GM12891 (cell line): ENCODE results near the gene GATAD1.

ENCODE experiments used
- DNase-seq: peaks from one replicate; pipeline ENCODE4 v3.0.0; 2011; ENCODE audit warnings: low spot score; ENCODE audit not compliant: insufficient read length
- FAIRE-seq: peaks from 2 replicates; lab custom pipeline; 2011; peaks lifted over from hg19 to GRCh38; lab: Jason Lieb, UNC
- PAX5 ChIP-seq: IDR thresholded peaks from 2 replicates; pipeline ENCODE4 v1.6.1; 2011; ENCODE audit warnings: low read length, moderate library complexity, mild to moderate bottlenecking; ENCODE audit not compliant: insufficient read depth, severe bottlenecking
- POLR2A ChIP-seq: IDR thresholded peaks from 2 replicates; pipeline ENCODE4 v1.6.1; 2011; ENCODE audit warnings: low read depth, low read length, control low read depth
- POLR2AphosphoS5 ChIP-seq: IDR thresholded peaks from 2 replicates; pipeline ENCODE4 v1.6.1; 2011; ENCODE audit warnings: low read depth, low read length, control low read depth
- POU2F2 ChIP-seq: IDR thresholded peaks from 2 replicates; pipeline ENCODE4 v1.6.1; 2011; ENCODE audit warnings: low read depth, mild to moderate bottlenecking, control low read depth, low read length, moderate library complexity
- SPI1 ChIP-seq: IDR thresholded peaks from 2 replicates; pipeline ENCODE4 v1.6.1; 2011; ENCODE audit warnings: low read depth, low read length, control low read depth
- TAF1 ChIP-seq: IDR thresholded peaks from 2 replicates; pipeline ENCODE4 v1.6.1; 2011; ENCODE audit warnings: low read depth, low read length, control low read depth

GATAD1 gene

DNA sequence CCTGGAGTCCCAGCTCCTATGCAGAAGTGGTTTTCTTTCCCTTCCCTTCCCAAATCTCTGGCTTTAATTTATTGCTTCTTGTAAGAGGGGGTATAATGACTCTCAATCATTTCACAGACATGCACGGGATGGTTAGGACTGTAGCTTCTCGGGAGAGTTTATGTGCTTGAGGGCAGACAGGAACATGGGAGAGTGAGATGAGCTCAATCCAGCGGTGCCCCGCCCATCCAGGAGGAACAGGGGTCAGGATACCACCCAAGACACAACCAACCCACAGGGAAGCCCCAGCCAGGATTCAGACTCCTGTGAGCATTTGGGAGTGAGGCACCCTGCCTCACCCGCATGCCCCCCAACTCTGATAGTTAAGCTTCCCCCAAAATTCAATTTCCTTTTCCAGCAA, 33.7 kb upstream of the GATAD1 start:
- no peak for FAIRE-seq

DNA sequence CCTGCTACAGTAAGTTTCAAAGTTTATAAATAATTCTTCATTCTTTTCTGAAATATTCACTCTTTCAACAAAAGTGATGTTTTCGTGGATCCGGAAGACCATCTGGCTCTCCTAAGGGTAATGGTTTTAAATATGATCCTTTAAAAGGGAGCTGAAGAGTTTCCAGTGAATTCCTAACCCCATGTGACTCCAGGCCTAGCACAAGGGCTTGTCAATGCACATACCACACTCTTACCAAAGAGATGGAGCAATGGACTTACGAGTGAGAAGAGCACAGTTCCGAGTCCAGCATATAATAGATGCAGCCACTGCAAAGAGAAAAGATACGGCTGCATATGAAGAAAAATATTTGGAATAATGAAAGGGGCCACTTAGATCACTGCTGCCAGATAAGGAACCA, 32.1 kb upstream of the GATAD1 start:
- no peak for DNase-seq
- FAIRE-seq: no peak
- no peak for TF ChIP-seq PAX5
- TF ChIP-seq TAF1: no peak
- TF ChIP-seq SPI1: no peak
- TF ChIP-seq POLR2A: no peak
- TF ChIP-seq POU2F2: no peak
- TF ChIP-seq POLR2AphosphoS5: no peak

More for the DNA sequence above, 33.7 kb upstream of the GATAD1 start:
- no peak for DNase-seq
- no peak for TF ChIP-seq POLR2A
- TF ChIP-seq POU2F2: no peak
- no peak for TF ChIP-seq SPI1
- no peak for TF ChIP-seq PAX5
- TF ChIP-seq POLR2AphosphoS5: no peak

DNA sequence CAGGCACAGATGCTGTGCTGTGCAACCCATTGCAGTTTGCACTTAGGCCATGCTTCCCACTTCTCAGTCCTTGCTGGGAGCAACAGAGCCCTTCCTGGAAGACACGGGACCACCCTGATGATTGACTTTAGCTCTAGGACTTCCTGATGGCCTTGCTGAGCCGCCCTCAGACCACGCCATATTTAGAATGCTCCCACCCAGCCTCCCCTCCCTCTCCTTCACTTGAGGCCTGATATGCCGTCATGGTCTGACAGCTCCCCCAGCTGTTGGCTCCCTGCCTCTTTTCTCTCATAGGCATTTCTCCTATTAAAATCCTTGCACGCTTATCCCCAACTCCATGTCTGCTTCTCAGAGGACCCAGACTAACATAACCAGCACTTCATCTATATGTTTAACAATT, 29.4 kb upstream of the GATAD1 start:
- DNase-seq: no peak
- FAIRE-seq: no peak
- TF ChIP-seq POU2F2: no peak

DNA sequence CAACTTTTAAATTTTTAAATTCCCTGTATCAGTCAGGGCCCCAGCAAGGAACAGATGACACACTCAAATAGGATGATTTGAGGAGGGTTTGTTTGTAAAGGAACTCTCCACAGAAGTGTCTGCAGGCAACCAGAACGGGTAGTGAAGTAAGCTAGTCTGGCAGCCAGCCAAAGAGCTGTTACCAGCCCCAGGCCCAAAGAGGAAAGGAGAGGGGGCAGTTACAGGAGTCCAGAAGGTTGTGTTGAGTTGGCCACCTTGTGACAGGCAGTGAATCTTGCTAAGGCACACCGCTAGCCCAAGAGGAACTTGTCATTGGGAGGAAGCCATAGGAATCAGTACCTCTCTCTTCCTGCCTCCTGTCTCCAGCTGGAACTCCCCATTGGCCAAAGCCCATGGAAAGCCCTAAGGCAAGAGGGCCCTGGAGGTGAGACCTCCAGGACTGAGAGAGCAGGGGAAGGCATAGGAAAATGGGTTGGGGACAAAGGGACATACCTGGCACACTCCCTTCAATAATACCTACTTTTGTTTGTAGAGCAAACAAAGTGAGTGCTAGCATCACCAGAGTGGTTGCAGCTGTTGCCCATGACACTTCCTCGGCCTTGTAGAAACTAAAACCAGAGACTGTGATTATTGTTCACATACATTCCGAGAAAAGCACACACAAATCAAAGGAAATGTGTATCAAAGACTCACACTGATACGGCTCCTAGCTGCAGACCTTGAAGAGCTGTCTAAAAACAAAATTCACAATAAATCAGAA, 25.4 kb upstream of the GATAD1 start:
- DNase-seq: no peak
- no peak for TF ChIP-seq POLR2AphosphoS5
- no peak for FAIRE-seq

DNA sequence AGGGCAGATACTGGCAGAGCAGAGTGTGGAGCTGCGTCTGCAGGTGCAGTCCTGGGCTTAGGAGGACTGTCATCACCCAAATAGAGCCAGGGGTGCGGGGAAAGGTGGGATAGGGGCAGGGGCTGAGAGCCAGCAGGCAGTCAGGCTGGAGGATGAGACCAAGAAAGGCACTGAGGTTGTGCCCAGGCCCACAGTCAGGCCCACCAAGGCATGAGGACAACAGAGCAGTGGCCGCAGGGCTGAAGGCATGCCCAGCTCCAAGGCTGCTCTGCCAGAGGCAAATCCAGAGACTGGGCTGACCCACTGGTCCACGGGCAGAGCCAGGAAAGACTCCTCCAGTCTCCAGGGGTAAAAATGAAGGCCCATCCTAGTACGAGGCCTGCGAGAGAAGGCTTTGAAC, 24.4 kb upstream of the GATAD1 start:
- no peak for DNase-seq
- TF ChIP-seq SPI1: no peak
- FAIRE-seq: no peak

DNA sequence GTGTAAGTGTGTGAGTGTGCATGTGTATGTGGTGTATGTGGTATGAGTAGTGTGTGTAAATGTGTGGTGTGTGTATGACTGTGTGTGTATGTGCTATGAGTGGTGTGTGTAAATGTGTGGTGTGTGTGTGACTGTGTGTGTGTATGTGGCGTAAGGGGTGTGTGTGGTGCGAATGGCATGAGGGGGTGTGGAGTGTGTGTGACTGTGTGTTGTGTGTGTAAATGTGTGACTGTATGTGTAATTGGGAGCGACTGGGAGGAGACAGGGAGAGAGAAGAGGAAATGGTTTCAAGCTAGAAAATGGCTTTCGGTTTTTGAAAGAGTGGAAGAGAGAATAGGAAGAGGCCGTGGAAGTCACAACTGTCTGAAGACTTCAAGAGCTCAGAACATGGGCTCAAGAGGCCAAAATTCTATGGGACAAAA, 23.6 kb upstream of the GATAD1 start:
- TF ChIP-seq POLR2A (no peak), POLR2AphosphoS5 (no peak), POU2F2 (no peak), SPI1 (no peak), PAX5 (no peak), TAF1 (no peak)
- DNase-seq: no peak
- peak; percentile 83 for FAIRE-seq

DNA sequence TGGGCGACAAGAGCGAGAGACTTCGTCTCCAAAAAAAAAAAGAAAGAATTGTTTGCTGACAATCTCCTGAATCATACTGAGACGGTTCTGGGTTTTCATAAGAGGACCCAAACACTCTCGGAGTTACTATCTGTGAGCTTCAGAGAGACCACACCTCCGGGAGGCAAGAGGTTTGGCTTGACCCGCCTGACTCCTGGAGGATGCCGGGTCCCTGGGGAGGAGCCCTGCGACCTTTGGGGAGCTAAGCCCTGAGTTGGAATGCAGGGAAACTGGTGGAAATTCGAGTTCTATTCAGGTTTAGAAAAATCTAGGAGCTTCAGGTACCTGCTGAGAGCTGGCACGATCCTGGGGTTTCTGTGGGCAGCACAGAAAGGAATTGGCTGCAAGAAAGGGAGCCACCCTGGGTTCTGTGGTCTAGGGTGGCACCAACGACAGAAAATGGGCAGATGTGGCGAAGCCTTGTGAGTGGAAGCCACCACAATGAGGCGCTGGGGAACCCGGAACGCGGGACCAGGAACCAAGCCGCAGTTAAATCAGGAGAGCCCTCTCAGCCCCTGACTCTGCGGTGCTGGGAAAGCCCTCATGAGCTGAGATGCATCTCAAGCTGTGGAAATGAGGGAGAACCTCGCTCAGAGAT, 21.9 kb upstream of the GATAD1 start:
- DNase-seq: no peak
- FAIRE-seq: no peak
- TF ChIP-seq POLR2A: no peak
- no peak for TF ChIP-seq POU2F2
- no peak for TF ChIP-seq PAX5
- no peak for TF ChIP-seq SPI1
- no peak for TF ChIP-seq TAF1
- no peak for TF ChIP-seq POLR2AphosphoS5

DNA sequence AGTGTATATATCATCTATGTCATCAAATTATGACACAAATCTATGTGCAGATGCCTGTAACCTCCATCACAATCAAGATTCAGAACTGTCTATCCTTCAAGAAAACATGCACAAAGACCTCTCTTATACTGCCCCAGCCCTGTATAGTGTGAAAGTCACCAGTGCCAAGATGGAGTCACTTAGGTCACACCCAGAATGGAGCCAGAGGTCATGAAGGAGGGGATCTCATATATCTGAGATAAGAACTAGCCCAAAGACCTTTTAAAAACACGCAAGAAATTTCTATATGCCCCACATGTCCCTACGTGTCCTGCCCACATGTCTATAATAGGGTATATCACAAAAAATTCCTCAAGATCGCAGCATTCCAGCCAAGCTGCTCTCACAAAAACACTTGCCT, 20.1 kb upstream of the GATAD1 start:
- TF ChIP-seq POLR2A (no peak), TAF1 (no peak), POLR2AphosphoS5 (no peak)
- no peak for FAIRE-seq
- DNase-seq: no peak

DNA sequence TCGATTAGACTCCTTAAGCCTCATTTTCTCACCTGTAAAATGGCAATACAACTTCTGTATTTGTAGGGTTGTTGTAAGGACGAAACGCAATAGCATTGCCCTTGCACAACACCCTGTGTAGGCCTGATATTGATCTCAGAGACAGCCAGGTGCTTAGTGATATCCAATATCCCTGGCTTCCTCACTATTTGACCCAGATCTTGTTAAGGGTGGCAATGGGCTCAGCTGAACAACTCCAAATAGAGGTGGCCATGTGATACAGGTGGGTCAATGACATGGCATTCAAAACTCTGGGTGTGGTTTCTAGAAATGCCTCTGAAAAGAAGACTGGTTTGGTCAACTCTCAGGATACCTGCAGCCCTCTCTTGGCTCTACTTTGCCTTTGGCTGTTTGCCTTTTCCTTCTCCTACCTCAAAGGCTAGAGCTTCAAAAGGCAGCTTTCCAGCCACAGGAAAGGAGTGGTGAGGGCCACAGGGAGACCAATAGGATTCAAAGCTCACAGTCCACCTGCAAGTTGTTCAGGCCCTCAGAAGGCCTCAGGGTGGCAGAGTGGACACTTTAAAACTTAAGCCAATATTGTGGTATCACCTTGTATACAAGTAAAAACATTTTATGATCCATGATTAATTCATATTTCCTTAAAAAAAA, 14.9 kb upstream of the GATAD1 start:
- DNase-seq (no peak), FAIRE-seq (no peak)
- TF ChIP-seq PAX5 (no peak), POU2F2 (no peak), POLR2A (no peak), SPI1 (no peak), TAF1 (no peak), POLR2AphosphoS5 (no peak)

DNA sequence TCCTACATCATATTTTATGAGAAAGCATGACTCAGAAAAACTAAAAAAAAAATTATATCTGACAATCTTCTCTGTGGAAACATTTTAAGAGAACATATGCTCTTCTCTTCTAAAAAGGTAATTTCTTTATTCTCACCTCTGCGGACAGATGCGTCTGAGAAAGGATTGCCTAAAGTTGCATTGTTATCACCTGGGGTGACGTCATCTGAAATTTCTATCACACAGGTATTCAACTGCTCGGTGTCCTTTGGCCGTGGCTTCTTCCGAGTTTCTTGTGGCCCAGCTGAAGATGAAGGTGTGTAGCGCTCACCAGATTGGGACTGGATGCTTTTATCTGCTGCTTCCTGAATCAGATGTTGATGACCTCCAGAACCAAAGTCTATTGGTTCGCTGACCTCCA, 14.3 kb upstream of the GATAD1 start:
- DNase-seq (no peak), FAIRE-seq (no peak)

More for the DNA sequence above, 14.3 kb upstream of the GATAD1 start:
- TF ChIP-seq POLR2AphosphoS5 (no peak), SPI1 (no peak), POLR2A (no peak), PAX5 (no peak), TAF1 (no peak), POU2F2 (no peak)
